AG04449 (cell line): ENCODE data around the gene CBFA2T3.

Experiments
- CTCF ChIA-PET: fragments of 350-600 bp; formaldehyde crosslinking; extraction: SDS; loops from one replicate; lab custom pipeline; 2021; ENCODE audit warnings: antibody characterized with exemption; lab: Yijun Ruan, JAX
- POLR2A ChIA-PET: fragments of 400-600, 350-600 bp; formaldehyde crosslinking; extraction: SDS; loops from one replicate; lab custom pipeline; 2020; ENCODE audit warnings: antibody characterized with exemption, inconsistent platforms; lab: Yijun Ruan, JAX
- DNase-seq: peaks from one replicate; pipeline ENCODE4 v3.0.0-alpha.2; 2010; ENCODE audit warnings: low read depth, low spot score
- H3K4me3 ChIP-seq: 2 replicates; pipeline ENCODE4 v1.5.1; 2011; ENCODE audit warnings: low read depth, mild to moderate bottlenecking, control low read depth, low read length
- CTCF ChIP-seq: IDR thresholded peaks from one replicate; pipeline ENCODE4 v1.5.1; 2011; ENCODE audit warnings: mild to moderate bottlenecking, moderate library complexity, low read length, control low read depth, inconsistent platforms; ENCODE audit not compliant: insufficient read depth; ENCODE audit errors: missing control alignments

CBFA2T3 gene

GRCh38 chr16:88867581-88868246 lies 109.3 kb downstream of the CBFA2T3 start:
- CTCF ChIA-PET = interaction anchor here (2.1 kb wide), 1 partner anchor 10 kb away, joined by 8 read pairs; no protein-coding TSS in a partner anchor
- POLR2A ChIA-PET = no interaction called here
- H3K4me3 ChIP-seq = no peak overlapping the region
- DNase-seq = no peak
- no peak for TF ChIP-seq CTCF

DNA sequence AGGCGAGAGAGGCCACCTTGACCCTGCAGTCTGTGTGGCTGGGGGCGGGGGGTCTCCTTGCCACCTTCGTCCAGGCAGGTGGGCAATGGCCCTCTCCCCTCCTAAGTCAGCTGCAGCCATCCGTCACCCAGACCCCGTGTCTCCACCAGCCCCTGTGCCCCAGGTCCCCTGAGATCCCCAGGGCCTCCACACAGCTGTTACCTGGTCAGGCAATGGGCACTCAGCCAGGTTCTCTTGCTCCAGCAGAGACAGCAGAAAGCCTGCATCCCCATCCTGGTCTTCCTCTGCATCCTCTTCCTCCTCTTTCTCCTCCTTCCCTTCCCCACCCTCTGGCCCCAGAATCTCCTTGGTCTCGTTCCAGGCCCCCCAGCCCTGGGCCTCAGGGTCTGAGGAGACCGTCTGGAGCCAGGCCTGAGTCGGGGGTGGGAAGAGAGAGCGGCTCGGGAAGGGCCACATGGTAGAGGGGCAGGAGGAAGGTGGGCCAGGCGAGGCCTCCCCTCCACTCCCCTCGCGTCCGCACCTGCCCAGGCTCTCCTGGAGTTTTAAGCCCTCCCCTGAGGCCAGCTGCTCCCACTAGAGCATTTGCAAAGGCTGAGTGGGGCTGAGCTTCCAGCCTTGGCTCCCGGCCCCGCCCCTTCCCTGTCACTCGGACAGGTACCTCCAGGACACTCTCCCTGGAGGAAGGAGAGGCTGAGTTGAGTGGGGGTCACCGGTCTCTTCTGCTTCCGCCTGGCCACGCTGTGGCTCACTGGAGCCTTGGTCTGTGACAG lies 110.7 kb downstream of the CBFA2T3 start, which contains the start of gene PABPN1L:
Gene PABPN1L, minus strand, starts transcription at position 510 of the 770 bp plus-strand sequence. Its CDS starts 54 bp downstream, at position 456.
- ChIA-PET CTCF (interaction anchor here (1.5 kb wide), 1 partner anchor 9 kb away, joined by 4 read pairs; no protein-coding TSS in a partner anchor), POLR2A (no interaction called here)
- TF ChIP-seq CTCF = no peak
- H3K4me3 ChIP-seq = no peak within 1 kb of the TSS
- no peak for DNase-seq

- no peak overlapping the region for H3K4me3 ChIP-seq
- ChIA-PET CTCF (interaction anchor here (1.2 to 1.5 kb wide), 2 partner anchors 8 to 351 kb away, joined by 4 read pairs; no protein-coding TSS in a partner anchor), POLR2A (no interaction called here)
- no peak for DNase-seq
- no peak for TF ChIP-seq CTCF
Observed at GRCh38 chr16:88865742-88866141, 111.3 kb downstream of the CBFA2T3 start.

DNA sequence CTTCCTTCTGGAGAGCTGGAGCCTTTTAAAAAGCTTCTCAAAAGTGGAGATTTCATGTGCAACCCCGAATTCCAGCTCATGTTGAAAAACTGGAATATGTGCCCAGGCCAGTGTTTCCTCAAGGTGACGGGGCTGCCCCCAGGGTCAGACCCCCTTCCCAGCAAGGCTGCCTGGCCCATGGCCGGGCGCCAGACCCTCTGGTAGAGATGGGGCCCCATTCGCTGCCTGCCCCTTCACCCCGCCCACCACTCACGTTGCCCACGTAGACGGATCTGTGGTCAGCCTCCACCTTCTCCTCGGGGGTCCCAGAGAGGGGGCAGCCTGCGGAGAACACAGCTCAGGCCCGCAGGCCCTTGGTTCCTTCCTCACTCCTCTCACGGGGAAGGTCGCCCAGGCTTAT lies 111.7 kb downstream of the CBFA2T3 start:
- no peak for TF ChIP-seq CTCF
- DNase-seq = no peak
- CTCF ChIA-PET = interaction anchor here (1.2 kb wide), 1 partner anchor 351 kb away, joined by 4 read pairs; no protein-coding TSS in a partner anchor
- H3K4me3 ChIP-seq = no peak overlapping the region
- POLR2A ChIA-PET = no interaction called here

DNA sequence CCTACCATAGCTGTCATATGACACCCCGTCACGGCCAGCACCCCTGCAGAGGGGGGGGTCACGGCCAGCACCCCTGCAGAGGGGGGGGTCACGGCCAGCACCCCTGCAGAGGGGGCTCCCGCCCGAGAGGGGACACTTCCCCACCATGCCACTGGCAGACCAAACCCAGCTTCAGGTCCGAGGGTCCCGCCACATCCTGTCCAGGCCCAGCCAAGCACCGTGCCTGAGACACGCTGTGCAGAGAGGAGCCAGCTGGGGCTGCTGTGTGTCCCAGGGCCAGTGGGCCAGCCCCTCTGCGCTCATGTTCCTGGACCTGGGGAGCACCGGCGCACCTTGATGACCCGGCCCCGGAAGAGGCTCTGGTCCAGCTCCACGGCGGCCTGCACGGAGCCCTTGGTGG lies 112.5 kb downstream of the CBFA2T3 start:
- TF ChIP-seq CTCF = no peak
- DNase-seq = no peak
- H3K4me3 ChIP-seq = no peak overlapping the region
- ChIA-PET CTCF (interaction anchor here (0.7 to 1.2 kb wide), 4 partner anchors 23 to 352 kb away, joined by 3 to 4 read pairs (median 3); no protein-coding TSS in a partner anchor), POLR2A (no interaction called here)

DNA sequence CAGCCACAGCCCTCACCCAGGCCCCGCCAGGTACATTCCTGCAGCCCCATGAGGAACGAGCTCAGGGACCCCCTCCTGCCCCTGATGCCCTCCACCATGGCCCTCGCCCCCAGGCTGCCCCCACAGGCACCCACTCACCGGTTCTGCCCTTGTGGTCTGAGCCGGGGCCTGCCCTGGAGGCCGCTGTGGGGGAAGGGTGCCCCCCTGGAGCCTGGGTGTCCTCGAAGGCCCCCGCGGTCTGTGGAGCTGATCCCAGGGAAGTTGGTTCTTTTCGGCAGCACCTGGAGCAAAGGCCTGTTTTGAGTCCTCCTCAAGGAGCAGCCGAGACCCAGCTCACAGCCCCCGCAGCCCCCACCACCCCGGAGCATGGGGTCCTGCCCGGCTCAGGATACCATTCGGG lies 112.9 kb downstream of the CBFA2T3 start:
- DNase-seq = no peak
- POLR2A ChIA-PET = no interaction called here
- no peak overlapping the region for H3K4me3 ChIP-seq
- TF ChIP-seq CTCF = no peak
- CTCF ChIA-PET = interaction anchor here (0.7 to 1.1 kb wide), 3 partner anchors 23 to 303 kb away, joined by 3 read pairs; no protein-coding TSS in a partner anchor
